Ovary (tissue), 3 donors: Measurements from ENCODE around the gene AP4S1.
"Not testable (repeated sequence)": the region's sequence is repeated elsewhere in the genome, so short reads cannot be mapped to it uniquely, and the experiment has no call there.

Experiments used
- POLR2A ChIP-seq: fragments of 450-650 bp; IDR thresholded peaks from one replicate; pipeline ENCODE4 v1.6.1; 2017; ENCODE audit warnings: antibody characterized with exemption, mild to moderate bottlenecking, moderate library complexity
- TF ChIP-seq, protein P1 (sequence below), 3 donors: fragments of 450-650 bp in 2 of 3; fragments of 200-600 bp in 1 of 3; IDR thresholded peaks; one replicate each; pipeline versions ENCODE4 v1.5.1 to v1.8.0; 2016 to 2022; ENCODE audit warnings: antibody characterized with exemption in 3 of 3, mild to moderate bottlenecking in 1 of 3
- donor health status: DM: no; HTN: no; CAD: no.

DNA sequence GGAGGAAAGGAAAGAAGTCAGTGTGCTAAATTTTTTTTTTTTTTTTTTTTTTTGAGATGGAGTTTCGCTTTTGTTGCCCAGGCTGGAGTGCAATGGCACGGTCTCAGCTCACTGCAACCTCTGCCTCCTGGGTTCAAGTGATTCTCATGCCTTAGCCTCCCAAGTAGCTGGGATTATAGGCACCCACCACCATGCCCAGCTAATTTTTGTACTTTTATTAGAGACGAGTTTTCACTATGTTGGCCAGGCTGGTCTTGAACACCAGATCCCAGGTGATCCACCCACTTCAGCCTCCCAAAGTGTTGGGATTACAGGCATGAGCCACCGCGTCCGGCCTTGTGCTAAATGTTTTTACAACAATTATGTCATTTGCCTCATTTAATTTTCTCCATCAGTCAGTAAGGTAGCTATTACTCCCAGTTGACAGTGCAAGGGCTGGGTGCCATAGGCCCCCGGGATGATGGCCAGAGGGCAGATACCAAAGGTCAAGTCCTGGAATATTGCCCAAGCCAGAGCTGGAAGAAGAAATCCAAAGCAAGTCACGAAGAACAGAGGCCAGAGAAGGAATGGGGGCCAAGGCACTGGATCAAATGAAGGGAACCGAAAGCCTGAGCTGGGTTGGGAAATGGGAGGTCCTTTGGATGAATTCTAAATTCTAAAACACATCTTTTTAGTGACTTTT is 27.6 kb downstream of the AP4S1 start:
- TF ChIP-seq, protein P1, sequence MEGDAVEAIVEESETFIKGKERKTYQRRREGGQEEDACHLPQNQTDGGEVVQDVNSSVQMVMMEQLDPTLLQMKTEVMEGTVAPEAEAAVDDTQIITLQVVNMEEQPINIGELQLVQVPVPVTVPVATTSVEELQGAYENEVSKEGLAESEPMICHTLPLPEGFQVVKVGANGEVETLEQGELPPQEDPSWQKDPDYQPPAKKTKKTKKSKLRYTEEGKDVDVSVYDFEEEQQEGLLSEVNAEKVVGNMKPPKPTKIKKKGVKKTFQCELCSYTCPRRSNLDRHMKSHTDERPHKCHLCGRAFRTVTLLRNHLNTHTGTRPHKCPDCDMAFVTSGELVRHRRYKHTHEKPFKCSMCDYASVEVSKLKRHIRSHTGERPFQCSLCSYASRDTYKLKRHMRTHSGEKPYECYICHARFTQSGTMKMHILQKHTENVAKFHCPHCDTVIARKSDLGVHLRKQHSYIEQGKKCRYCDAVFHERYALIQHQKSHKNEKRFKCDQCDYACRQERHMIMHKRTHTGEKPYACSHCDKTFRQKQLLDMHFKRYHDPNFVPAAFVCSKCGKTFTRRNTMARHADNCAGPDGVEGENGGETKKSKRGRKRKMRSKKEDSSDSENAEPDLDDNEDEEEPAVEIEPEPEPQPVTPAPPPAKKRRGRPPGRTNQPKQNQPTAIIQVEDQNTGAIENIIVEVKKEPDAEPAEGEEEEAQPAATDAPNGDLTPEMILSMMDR (IDR thresholded peaks at IDR 0.05), result not testable (repeated sequence)
- TF ChIP-seq POLR2A, result not testable (repeated sequence)
